Measurements from ENCODE around the gene TRABD2B. TPM values are rescaled to one million over a fixed set of nuclear protein-coding genes. Genes with fewer than 3 reads are reported as not detected.

The TRABD2B gene
- polyA plus RNA-seq, 1 experiment, result not detected

DNA sequence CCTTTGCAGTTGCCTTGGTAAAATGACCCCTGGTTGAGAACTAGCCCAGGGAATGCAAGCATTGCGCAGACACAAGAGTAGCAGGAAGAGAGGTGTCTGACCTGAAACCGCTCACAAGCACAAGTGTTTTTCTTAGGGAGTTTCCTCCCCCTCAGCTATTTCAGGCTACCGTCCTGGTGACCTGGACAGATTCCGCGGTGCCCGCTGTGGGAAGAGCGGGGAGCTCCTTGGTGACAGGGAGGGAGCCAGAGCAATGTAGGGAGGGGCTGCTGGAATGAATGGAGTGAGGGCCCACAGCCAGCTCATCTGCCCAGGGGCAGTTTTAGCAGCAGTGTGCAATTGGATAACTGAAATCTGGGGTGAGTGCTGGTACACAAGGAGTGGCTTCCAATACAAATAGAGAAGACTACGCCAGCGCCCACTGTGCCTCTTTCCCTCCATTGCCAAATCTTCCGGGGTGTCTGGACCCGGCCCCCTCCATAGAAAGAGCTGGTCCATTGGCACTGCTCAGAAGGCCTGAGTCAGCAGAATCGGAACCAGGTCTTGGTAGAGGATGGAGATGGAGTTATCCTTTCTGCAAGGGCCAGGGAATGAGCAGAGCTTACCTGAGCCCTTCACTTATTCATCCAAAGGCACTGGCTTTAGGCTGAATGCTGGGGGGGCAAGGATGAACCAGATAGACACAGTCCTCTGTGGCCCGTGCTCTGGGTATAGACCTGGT lies 82.8 kb downstream of the TRABD2B start:
- Histone ChIP-seq H3K27me3 (ENCODE audit: control insufficient read depth, insufficient read depth, low read length) (no peaks in the 10 kb centered on the region), H3K27ac (ENCODE audit: low read depth, low read length) (no peak overlapping the region), H3K4me3 (ENCODE audit: low read depth, low read length) (no peak overlapping the region), H3K9me3 (ENCODE audit: control insufficient read depth, insufficient read depth, low read length) (no peaks in the 10 kb centered on the region)
- ChIA-PET POLR2A (no interaction called here), CTCF (no interaction called here)
- no peak for TF ChIP-seq CTCF (IDR thresholded peaks at IDR 0.05; ENCODE audit: low read depth, low read length)
- no peak for DNase-seq (ENCODE audit: low read depth, low spot score)

GRCh38 chr1:47913225-47913823 lies 83.9 kb downstream of the TRABD2B start:
- H3K27me3 ChIP-seq (ENCODE audit: control insufficient read depth, insufficient read depth, low read length), result no peaks in the 10 kb centered on the region
- no peak for DNase-seq (ENCODE audit: low read depth, low spot score)
- no peak for TF ChIP-seq CTCF (IDR thresholded peaks at IDR 0.05; ENCODE audit: low read depth, low read length)
- no peak overlapping the region for H3K4me3 ChIP-seq (ENCODE audit: low read depth, low read length)
- ChIA-PET POLR2A (no interaction called here), CTCF (no interaction called here)
- no peak overlapping the region for H3K27ac ChIP-seq (ENCODE audit: low read depth, low read length)
- H3K9me3 ChIP-seq (ENCODE audit: control insufficient read depth, insufficient read depth, low read length), result no peaks in the 10 kb centered on the region

DNA sequence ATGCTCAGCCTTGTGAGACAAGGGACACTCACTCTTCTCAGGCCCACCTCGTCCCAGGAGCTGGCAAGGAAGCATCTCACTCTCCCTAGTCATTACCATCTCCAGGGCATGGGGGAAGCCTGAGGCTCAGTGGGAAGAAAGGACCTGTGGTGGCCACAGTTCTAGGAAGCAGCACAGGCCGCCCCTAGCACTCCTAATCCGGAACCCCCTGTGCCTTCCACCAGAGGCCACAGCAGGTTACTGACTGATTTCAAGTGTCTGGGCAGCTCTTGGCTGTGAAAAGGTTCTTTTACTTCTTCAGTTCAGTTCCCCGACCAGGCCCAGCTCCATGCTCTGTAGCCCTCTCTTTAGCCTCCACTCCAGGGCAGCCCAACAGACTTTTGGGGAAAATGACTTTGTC lies 84.4 kb downstream of the TRABD2B start:
- ChIA-PET CTCF (no interaction called here), POLR2A (no interaction called here)
- TF ChIP-seq CTCF (IDR thresholded peaks at IDR 0.05; ENCODE audit: low read depth, low read length), result no peak
- no peak overlapping the region for H3K27ac ChIP-seq (ENCODE audit: low read depth, low read length)
- H3K27me3 ChIP-seq (ENCODE audit: control insufficient read depth, insufficient read depth, low read length), result no peaks in the 10 kb centered on the region
- no peak overlapping the region for H3K4me3 ChIP-seq (ENCODE audit: low read depth, low read length)
- H3K9me3 ChIP-seq (ENCODE audit: control insufficient read depth, insufficient read depth, low read length), result no peaks in the 10 kb centered on the region
- DNase-seq (ENCODE audit: low read depth, low spot score), result no peak

- CTCF ChIA-PET, result no interaction called here
- Histone ChIP-seq H3K27me3 (ENCODE audit: control insufficient read depth, insufficient read depth, low read length) (peaks cover under 1% of the 10 kb centered on the region), H3K27ac (ENCODE audit: low read depth, low read length) (no peak overlapping the region), H3K4me3 (ENCODE audit: low read depth, low read length) (no peak overlapping the region), H3K9me3 (ENCODE audit: control insufficient read depth, insufficient read depth, low read length) (no peaks in the 10 kb centered on the region)
- no peak for DNase-seq (ENCODE audit: low read depth, low spot score)
- TF ChIP-seq CTCF (IDR thresholded peaks at IDR 0.05; ENCODE audit: low read depth, low read length), result no peak
- POLR2A ChIA-PET, result no interaction called here
Measured at GRCh38 chr1:47911892-47912291, 85.3 kb downstream of the TRABD2B start.

DNA sequence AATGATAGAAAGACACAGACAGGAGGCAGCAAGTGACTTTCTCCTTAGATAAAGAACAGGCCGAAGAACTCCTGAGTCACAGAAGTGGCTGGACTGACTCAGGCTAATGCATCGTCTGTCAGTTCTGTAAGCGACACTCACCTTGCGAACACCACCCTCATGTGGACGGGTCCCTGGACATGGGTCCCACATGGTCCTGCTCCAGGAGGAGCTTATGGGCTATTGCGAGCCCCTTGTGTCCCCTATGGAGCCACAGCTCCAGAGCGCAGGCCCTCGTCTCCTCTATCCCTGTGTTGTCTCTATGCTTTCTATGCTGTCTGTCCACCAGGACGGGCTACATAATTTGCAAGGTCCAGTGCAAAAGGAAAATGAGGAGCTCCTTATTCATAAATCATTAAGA lies 85.8 kb downstream of the TRABD2B start:
- H3K4me3 ChIP-seq (ENCODE audit: low read depth, low read length), result no peak overlapping the region
- H3K9me3 ChIP-seq (ENCODE audit: control insufficient read depth, insufficient read depth, low read length), result no peaks in the 10 kb centered on the region
- TF ChIP-seq CTCF (IDR thresholded peaks at IDR 0.05; ENCODE audit: low read depth, low read length), result no peak
- no peak overlapping the region for H3K27ac ChIP-seq (ENCODE audit: low read depth, low read length)
- DNase-seq (ENCODE audit: low read depth, low spot score), result no peak
- H3K27me3 ChIP-seq (ENCODE audit: control insufficient read depth, insufficient read depth, low read length), result peaks cover 5% of the 10 kb centered on the region
- CTCF ChIA-PET, result no interaction called here
- POLR2A ChIA-PET, result no interaction called here

Data from AG04450 (cell line).